GM21717 (cell line): ENCODE data around the gene DNAJC11.
A peak's percentile ranks its signal among the peaks of the same experiment; 100 is the strongest.
"Not testable (repeated sequence)": the region's sequence is repeated elsewhere in the genome, so short reads cannot be mapped to it uniquely, and the experiment has no call there.

Experiments
- ATAC-seq: cut with Tn5 transposase; IDR thresholded peaks from one replicate; pipeline ENCODE4 v1.9.1; 2021; ENCODE audit warnings: mild to moderate bottlenecking, moderate library complexity; ENCODE audit not compliant: unreplicated experiment

DNAJC11 gene

DNA sequence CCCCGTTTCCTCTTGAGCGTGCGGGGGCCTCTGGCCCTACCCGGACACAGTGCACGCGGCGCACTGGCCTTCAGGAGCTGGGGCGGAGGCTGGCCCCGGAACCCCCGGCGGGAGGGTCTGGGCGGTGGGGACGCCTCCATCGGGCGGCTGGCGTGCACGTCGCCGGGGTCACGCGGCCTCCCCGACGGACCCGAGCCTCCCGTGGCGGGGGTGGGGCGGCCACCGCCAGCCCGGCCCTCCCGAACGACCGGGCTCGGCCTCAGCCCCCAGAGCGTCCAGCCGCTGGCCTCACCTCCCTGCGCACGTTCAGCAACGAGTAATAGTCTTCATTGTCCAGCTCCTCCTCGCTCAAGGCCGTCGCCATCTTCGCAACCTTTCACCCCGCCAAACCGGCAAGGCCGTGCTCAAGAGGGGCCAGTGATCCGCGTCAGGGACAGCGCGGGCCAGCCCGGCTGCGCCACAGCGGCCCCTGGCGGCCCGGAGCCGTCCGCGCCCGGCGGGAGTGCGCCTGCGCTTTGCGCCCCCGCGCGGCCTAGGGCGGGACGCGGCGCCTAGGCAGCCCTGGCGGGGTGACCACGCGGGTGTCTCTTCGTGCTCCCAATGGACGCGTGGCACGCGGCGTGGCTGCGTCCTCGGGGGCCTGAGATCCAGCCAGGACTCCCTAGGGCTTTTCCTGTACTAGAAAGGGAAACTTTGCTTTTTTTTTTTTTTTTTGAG, at the start of gene DNAJC11:
TSS of gene DNAJC11 (minus strand) at position 380 of the 717 bp plus-strand sequence. CDS start at position 364, 16 bp downstream.
- ATAC-seq, result peak; percentile 79

DNA sequence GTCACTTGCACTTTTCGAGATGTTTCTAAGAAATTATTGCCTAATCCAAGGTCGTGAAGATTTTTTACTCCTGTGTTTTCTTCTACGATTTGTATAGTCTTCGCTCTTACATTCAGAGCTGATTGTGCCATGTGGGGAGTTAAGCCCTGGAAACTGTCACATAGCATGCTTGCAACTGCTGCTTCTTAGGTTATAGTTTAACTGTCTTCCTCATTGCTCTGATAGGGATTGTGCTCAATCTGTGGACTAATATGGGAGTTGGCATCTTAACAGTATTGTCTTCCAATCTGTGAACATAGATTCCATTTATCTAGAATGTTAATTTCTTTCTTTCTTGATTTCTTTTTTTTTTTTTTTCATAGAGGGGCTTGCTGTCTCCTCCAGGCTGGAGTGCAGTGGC, 48.9 kb upstream of the DNAJC11 start:
- ATAC-seq, result no peak

DNA sequence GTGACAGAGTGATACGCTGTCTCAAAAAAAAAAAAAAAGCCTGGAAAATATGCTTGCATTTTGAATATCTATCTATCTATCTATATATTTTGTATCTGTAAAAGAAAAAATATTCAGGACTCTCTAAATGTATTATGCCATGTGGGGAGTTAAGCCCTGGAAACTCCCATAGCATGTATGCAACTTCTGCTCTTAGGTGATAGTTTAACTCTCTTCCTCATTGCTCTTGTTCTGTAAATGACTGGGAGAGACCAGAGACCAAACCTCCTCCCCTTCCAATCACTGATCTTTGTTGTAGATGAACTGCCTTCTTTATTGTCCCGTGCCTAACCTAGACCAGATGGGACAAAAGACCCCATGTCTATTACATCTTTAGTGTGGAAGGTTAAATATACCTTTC, 46.1 kb upstream of the DNAJC11 start:
- no peak for ATAC-seq

DNA sequence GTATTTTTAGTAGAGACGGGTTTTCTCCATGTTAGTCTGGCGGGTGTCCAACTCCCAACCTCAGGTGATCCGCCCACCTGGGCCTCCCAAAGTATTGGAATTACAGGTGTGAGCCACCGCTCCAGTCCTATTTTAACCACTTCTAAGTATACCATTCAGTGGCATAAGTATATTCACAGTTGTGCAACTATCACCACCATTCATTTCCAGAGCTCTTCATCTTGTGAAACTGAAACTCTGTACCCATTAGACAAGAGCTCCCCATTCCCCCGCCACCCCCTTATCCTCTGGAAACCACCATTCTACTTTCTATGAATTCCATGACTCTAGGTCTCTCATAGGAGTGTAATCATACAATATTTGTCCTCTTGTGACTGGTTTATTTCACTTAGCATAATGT, 43.5 kb upstream of the DNAJC11 start:
- ATAC-seq, result no peak

DNA sequence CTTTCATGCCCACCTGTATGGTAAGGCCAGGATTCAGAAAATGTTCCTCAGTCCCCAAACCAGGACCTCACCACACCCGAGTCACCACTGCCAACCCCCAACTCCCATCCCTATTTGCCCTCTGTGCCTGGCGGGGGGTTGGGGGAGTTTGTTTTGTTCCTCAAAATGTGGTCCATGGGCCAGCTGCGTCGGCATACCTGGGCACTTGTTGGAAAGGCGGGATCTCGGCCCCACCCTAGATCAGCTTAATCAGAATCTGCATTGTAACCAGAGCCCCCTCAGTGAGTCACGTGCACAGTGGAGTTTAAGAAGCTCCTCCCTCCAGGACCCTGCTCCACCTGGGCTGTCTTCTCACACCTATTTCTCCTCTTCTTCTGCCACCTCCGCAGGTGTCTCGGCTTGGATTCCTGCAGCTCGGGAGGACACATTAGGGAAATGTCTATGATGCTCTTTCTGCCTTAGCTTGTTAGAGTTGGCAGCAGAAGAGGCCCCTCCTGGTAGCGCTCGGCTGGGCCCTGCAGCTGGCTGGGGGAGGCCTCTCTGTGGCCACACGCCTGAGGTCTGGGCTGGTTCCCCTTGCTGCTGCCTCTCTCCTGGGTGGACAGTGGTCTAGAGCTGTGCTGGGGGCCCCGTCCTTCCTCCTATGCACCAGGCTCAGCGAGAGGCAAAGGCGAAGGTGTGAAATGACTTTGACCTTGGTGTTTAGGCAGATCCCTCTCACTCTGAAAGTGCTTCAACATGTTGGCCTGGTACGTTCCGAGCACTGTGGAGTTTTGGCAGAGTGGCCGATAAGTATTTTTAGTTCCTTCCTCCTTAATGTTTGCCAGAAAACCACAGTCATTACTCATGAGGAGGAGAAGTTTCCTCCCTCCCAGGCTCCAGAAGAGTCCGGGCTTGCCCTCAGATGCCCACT, 41.8 kb upstream of the DNAJC11 start:
- ATAC-seq, result no peak

DNA sequence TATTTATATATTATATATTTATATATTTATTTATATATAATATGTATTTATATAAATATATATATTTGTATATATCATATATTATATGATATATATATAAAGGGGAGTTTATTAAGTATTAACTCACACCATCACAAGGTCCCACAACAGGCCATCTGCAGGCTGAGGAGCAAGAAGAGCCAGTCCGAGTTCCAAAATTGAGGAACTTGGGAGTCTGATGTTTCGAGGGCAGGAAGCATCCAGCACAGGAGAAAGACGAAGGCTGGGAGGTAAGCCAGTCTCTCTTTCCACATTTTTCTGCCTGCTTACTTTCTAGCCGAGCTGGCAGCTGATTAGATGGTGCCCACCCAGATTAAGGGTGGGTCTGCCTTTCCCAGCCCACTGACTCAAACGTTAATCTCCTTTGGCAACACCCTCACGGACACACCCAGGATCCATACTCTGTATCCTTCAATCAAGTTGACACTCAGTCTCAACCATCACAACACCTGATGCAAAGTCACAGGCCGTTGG, 41.1 kb upstream of the DNAJC11 start:
- not testable (repeated sequence) for ATAC-seq

GRCh38 chr1:6738987-6739676, 37.5 kb upstream of the DNAJC11 start:
- no peak for ATAC-seq

DNA sequence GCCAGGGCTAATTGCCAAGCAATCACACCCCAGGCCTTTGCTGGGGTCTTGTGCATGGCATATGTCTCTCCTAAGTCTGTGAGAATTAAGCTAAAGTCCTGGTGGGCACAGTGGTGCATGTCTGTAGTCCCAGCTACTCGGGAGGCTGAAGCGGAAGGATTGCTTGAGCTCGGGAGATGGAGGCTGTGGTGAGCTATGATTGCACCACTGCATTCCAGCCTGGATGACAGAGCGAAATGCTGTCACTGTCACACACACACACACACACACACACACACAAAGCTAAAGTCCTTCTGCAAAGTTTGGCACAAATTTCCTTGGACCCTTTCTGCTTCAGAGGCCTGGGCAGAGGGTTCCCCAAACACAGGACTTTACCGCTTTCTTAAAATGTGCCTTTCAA, 31.3 kb upstream of the DNAJC11 start:
- no peak for ATAC-seq

DNA sequence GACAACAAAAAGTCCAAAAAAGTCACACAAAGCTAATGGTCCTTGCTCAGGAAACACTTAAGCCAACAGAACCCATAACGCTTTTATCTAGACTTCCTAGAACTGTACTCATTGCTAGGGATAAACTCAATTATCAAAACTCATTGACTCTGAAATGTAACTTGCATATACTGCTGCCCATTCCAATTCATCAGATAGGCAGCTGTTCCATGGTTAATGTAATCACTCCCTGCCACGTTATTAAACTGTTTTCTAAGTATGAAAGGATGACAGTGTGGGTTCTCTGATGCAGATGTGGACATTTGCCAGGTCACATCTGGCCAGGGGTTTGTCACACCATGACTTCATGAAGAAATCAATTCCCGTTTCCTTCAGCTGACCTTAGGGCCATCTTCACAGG, 30.3 kb upstream of the DNAJC11 start:
- no peak for ATAC-seq

DNA sequence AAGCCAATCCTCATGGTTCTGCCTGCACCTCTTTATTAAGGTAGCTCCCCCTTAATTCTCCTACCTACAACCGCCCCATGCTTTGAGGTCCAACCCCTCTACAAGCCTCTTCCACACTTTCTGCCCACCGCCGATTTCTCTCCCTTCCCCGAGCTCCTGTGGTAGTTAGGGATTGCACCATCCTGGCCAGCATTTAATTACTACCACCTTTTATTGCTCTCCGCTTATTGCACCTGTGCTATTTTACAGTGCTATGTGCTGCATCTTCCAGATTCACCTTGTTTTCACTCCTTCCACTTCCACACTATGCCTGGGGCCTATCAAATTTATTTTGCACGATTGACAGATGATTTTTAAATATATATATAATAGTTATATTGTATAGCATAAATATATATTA, 29.3 kb upstream of the DNAJC11 start:
- no peak for ATAC-seq

DNA sequence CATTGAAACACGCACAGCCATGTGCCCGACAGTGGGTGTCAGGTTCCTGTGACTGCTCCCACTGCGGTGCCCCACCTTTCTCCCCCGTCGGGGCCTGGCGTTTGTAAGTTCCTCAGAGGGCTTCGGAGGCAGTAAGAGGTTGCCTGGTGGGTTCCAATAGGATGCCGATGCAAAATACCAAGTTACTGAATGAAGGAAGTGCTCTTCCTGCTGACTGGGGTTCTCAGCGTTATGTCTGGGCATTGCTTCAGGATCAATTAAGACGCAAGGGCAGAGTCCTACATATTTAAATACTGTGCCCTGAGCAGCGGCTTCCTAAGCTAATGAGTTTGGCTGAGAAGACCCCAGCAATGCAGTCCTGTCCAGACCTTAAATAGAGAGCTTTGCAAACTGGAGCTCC, 28.9 kb upstream of the DNAJC11 start:
- ATAC-seq, result no peak

DNA sequence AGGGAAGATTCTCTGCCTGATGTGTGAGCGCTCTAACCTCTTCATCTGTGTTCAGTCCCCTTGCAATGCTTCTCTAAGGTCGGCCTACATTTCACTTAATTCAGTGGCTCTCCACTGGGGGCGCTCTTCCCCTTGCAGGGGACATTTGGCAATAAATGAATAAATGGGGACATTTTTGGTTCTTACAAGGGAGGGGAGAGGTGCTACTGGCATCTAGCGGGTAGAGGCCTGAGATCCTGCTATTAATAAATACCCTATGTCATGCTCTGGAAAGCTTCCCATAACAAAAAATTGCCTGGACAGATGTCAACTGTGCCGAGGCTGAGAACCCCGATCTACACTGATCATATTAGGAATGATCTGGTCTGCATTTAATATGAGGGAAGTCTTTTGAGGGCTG, 25.9 kb upstream of the DNAJC11 start:
- no peak for ATAC-seq

DNA sequence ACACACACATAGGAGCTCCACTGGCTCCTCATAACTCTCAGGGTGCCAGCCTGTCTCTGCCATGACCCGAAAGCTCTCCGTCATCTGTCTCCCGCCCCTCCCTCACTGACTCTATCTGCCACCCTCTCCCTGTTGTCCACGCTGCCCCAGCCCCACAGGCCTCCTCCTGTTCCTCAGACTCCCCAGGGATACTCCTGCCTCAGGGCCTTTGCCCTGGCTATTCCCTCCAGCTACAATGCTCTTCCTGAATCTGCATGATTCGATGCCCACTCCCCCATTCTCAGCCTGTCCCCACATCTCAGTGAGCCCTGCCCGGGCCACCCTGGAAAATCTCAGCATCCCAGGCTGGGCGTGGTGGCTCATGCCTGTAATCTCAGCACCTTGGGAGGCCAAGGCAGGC, 24.6 kb upstream of the DNAJC11 start:
- no peak for ATAC-seq

- ATAC-seq, result no peak
These were observed 23.0 kb upstream of the DNAJC11 start for GRCh38 chr1:6724517-6725141.

DNA sequence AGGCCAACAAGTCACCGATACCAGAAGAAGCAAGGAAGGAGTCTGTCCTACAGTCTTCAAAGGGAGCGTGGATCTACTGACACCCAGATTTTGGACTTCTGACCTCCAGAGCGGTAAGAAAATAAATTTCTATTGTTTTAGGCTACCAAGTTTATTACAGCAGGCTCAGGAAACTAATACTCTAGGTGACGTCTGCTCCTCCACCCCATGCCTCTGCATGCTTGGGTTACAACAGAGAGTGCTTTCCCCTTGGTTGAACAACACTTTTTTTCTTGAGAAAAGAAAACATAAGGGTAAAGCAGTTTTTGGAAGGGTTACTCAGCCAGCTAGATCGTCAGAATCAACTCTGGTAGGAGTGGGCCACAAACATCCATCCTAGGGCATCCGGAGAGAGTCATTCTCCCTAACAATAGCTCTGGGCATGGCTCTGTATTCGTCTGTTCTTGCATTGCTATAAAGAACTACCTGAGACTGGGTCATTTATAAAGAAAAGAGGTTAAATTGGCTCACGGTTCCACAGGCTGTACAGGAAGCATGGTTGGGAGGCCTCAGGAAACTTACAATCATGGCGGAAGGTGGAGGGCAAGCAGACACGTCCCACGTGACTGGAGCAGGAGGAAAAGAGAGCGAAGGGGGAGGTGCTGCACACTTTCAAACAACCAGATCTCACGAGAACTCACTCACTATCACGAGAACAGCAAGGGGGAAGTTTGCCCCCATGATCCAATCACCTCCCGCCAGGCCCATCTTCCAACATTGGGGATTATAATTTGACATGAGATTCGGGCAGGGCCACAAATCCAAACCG, 22.2 kb upstream of the DNAJC11 start:
- no peak for ATAC-seq

GRCh38 chr1:6711174-6711573, 9.6 kb upstream of the DNAJC11 start:
- ATAC-seq, result no peak

DNA sequence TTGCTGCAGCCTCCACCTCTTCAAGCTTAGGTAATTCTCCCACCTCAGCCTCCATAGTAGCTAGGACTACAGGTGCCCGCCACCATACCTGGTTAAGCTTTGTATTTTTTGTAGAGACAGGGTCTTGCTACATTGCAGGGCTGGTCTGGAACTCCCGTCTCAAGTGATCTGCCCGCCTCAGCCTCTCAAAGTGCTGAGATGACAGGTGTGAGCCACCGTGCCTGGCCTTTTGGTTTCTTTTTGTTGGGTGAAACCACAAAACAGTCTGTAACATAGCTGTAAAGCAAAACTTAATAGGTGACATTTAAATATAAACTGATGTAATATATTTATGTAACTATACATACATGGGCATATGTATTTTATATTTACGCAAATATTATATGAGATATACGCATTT, 3.1 kb upstream of the DNAJC11 start:
- no peak for ATAC-seq

DNA sequence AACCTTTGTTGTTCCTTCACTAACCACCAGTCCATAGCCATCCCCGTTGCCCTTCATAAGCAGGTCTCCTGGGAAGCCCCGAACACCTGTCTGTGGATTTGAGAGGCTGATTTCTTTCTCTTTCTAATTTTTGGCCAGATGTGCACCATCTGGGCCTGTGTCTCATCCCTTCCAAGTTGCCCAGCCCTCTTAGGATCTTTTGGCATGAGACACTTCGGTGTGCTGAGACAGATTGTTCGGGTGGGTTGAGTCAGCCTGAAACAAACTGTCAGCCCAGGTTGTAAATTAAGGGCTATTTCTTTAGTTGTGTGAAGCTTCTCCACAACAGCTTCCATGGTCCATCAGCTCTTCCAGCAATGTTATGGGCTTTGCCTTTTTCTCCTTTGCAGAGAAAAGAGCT, 1.4 kb upstream of the DNAJC11 start:
- ATAC-seq, result no peak

GRCh38 chr1:6700853-6701436, 671 bp downstream of the DNAJC11 start:
- no peak for ATAC-seq

- ATAC-seq, result not testable (repeated sequence)
These were observed 1.7 kb downstream of the DNAJC11 start for GRCh38 chr1:6699915-6700314.
